SK-N-SH (cell line): Measurements from ENCODE around the gene CYP21A2.
"Not testable (repeated sequence)": the region's sequence is repeated elsewhere in the genome, so short reads cannot be mapped to it uniquely, and the experiment has no call there.

ENCODE experiments used
- CTCF ChIP-seq: fragments of 200-600 bp; sonication (generic); IDR thresholded peaks from 2 replicates; pipeline ENCODE4 v1.6.1; 2017; ENCODE audit warnings: antibody characterized with exemption, mild to moderate bottlenecking, moderate library complexity
- EZH2phosphoT487 ChIP-seq: fragments of 200-600 bp; sonication (generic); IDR thresholded peaks from 2 replicates; pipeline ENCODE4 v1.6.1; 2017; ENCODE audit warnings: low read depth, mixed run types, mild to moderate bottlenecking, antibody characterized with exemption, moderate library complexity, borderline replicate concordance
- FOXJ3 ChIP-seq: sonication (generic); formaldehyde crosslinking; IDR thresholded peaks from 2 replicates; pipeline ENCODE4 v1.5.1; 2020; ENCODE audit warnings: mild to moderate bottlenecking, missing genetic modification reagents
- POLR2AphosphoS5 ChIP-seq: IDR thresholded peaks from 2 replicates; pipeline ENCODE4 v1.6.1; 2012; ENCODE audit warnings: low read depth, low read length

- not testable (repeated sequence) for TF ChIP-seq CTCF; EZH2phosphoT487; FOXJ3 (CRISPR knock-in tag); POLR2AphosphoS5
Observed at GRCh38 chr6:32052626-32053025, 14.4 kb downstream of the CYP21A2 start.
